GM19468 (cell line): ENCODE data around the gene KLHDC4.
"Not testable (repeated sequence)": the region's sequence is repeated elsewhere in the genome, so short reads cannot be mapped to it uniquely, and the experiment has no call there.

Source experiments
- ATAC-seq: cut with Tn5 transposase; IDR thresholded peaks from one replicate; pipeline ENCODE4 v1.9.1; 2021; ENCODE audit warnings: mild to moderate bottlenecking, moderate library complexity, moderate number of reproducible peaks; ENCODE audit not compliant: unreplicated experiment; ENCODE audit errors: extremely low read depth

KLHDC4 gene

DNA sequence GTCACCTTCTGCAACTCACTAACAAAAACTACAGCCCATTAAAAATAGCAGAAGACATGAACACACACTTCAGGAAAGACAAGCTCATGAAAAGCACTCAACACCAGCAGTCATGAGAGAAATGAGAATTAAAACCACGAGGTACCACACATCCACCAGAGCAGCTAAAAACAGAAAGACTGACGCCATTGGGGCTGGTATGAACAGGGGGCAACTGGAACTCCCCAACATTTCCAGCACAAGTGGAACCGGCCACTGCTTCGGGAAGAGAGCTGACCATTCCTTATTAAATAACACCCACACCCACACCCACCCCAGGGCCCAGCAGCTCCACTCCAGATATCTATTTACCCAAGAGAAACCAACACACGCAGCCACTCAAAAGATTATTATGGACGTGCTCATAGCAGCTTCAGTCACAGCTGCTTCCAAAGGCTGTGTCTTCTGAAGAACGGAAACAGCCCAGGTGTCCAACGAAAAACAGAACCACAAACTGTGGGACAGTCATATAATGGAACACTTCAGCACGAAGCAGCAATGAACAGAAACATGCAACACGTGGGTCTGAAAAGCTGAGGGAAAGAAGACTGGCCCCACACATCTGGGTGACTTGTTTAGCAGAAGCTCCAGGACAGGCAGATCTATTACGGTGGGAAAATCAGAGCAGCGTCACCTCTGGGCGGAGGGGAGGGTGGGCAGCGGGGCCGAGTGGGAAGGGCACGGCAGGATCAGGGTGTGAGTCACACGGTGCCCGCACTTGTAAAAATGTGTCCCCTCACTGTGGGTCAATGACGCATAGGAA lies 41.1 kb downstream of the KLHDC4 start:
- no peak for ATAC-seq

DNA sequence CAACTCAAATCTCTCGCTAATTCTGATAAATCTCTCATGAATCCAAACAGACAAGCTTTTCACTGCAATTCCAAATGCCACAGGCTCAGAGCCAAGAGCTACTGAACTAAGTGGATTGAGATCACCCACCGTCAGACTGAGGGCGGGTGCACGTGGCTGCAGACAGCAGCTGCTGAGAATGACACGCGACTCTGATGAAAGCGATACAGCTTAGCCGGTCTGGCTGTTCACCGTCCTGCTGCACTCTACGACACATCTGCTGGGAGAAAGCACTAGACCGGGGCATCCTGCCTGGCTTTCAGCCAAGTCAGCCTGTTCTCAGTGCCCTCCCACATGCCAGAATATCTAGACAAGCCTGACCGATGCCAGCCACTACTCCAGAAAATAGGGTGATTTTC lies 42.6 kb downstream of the KLHDC4 start:
- peak; percentile 40 for ATAC-seq

DNA sequence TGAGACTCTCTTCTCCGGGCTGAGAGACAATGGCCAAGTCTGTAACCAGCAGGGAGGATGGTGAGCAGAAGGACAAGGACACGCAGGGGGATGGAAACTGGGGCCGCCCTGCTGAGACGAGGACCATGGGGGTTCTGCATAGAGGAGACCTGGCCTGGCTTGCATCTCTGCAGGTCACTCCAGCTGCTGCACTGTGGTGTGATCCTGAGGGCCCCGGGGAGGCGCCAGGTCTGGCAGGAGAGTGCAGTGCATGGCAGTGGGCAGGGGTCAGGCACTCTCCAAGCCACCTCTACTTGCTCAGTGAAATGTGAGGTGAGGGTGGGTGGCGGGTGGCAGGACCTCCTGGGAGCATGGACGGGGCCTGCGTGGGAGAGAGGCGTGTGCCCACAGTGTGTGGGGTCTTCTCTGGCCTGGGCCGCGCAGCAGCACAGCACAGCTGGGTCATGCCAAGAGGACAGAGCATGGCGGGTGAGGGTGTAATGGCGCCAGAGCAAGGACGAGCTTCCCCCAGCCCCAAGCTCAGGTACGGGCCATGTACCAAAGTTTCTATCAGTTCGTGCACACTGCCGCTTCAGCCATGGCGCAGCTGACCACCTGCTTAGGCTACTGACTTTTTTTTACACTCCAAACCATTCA lies 43.1 kb downstream of the KLHDC4 start:
- no peak for ATAC-seq

DNA sequence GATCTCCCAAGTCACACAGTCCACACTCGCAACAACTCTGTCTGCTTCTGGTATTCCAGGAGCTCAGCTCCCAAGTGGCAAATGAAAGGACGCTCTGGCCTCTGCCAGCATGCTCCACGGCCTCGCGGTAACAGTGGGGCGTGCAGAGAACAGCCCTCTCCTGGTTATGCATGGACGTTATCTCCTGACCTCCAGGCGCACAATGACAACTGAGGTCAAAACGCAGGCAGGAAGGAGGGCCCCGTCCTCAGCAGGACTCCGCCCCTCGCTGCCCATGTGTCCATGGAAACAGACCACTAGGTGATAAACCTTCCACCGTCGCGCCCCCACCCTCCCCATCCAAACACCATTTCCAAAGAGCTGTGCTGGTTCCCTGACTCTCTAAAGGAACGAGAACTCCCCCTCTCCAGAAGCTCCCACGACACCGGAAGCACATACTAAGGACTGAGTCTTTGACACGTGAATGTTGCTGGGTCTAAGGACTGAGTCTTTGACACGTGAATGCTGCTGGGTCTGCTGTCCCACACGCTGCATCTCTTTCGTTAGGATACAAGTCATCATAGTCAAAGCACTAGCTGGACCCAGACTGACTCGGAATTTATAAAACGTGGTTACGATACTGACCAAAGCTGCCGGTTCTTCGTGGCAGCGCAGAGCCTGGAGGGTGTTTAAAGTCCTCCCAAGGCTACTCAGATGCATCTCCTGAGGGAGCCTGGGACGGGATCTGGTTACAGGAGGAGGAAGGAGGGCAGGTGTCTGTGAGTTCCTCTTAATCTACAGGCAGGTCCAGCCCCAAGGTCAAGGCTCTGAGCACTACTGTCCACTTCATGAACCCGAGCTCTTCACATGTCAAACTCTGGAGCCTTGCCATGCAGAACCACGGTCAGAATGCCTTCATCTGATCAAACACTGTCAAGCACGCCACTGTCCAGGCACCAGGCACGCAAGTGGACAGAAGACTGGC lies 43.9 kb downstream of the KLHDC4 start:
- no peak for ATAC-seq

DNA sequence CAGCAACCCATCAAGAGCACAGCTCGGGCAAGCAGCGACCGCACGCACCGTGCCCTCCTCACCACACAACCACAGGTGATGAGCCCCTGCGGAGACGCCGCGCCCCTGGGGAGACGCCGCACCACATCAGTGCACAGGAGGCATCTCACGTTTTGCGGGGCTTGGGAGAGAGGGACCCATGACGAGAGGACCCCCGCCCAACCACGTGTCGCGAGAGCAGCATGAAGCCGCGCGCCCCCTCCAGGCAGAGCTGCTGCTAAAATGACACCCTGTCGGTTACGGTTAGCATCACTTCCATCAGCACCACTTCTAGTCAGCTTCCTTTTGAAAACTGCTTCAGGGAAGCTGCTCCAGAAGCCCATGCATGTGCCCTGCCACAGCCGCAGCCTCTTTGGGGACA lies 45.3 kb downstream of the KLHDC4 start:
- no peak for ATAC-seq

DNA sequence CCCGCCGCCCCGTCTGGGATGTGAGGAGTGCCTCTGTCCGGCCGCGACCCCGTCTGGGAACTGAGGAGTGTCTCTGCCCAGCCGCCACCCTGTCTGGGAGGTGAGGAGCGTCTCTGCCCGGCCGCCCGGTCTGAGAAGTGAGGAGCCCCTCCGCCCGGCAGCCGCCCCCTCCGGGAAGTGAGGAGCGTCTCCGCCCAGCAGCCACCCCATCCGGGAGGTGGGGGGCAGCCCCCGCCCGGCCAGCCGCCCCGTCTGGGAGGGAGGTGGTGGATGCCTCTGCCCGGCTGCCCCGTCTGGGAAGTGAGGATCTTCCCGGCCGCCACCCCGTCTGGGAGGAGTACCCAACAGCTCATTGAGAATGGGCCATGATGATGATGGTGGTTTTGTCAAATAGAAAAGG lies 47.0 kb downstream of the KLHDC4 start:
- not testable (repeated sequence) for ATAC-seq

DNA sequence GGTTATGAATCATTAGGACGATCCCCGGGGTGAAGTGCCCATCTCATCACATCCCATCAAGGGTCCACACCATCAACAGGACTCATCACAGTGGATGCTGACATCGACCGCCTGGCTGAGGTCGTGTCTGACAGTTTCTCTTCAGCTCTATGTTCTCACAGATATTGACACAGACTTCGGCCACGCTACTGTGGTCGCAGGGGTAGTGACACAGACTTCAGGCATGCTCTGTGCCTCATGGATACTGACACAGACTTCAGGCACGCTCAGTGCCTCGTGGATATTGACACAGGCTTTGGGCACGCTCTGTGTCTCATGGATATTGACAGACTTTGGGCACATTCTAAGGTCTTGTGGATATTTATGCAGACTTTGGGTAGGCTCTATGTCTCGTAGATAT lies 50.1 kb downstream of the KLHDC4 start:
- ATAC-seq: no peak

DNA sequence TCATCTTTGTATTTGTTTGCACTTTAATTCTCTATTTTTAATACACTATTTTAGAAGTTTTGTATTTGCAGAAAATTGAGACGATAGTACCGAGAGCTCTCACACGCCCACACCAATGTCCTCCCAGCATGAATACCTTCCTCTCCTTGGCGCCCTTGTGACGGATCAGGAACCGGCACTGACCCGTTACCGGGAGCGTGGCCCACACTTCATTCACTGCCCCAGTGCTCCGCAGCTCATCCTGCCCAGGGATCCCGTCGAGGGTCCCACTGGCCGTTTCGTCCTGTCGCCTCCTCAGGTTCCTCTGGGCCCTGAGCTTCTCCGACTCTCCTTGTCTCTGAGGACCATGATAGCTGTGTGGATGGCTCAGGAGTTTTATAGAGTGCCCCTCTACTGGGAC lies 50.6 kb downstream of the KLHDC4 start:
- ATAC-seq: no peak

DNA sequence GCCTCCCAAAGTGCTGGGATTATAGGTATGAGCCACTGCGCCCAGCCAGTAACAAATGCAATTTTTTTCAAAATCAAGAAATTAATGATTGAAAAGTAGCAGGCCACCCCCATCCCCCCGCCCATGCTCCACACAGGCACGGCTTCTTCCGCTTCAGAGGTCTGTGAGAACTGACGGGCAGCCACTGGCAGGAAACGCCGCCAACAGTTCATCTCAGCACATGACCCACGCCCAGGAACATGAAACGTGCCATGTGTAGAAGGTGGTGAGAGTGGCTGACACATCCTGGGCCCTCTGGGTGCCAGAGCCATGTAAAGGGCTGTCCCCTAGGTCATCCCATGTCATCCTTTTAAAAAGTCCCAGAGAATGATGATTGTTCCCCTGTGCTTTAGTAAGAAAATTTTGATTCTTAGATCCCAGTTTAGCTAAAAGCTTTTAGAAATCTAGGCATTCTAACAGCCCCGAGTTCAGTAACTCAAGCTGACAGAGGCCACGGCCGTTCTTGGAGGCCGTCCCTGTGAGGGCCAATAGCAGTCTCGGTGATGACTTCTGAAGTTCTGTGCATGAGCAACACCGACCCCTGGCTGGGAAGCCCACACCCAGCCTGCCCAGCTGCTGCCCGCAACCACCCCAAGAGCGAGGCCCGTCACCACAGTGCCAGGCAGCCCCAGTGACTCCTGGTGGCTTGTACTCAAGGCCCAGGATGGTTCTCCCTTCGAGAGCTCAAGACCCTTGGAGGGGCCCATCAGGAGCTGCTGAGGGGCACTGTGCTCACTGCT lies 52.1 kb downstream of the KLHDC4 start:
- ATAC-seq: no peak

DNA sequence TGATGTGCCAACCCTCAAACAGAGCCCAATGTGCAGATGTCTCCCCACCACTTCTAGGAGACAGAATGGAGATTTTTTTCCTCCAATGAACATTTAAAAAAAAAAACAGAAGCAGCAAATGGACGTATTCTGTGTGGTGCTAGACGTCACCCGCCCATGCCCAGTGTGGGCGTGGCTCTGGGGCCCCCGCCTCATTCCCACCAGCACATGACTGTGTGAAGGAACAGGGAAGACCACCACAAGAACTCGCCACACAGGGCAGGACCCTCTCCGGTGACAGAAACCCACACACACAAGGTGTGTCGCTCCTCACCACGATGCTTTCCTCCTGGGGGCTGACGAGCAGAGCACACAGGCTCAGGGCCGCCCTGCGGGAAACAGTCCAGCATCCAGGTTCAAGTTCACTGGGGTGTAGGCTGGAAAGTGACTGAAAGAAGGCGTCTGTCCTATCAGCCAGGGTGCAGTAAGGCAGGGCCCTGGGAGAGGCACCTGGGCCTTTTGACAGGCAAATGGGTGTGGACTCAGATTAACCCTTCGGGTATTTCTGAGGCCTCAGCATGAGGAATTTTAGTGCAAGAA lies 53.5 kb downstream of the KLHDC4 start:
- ATAC-seq: no peak

DNA sequence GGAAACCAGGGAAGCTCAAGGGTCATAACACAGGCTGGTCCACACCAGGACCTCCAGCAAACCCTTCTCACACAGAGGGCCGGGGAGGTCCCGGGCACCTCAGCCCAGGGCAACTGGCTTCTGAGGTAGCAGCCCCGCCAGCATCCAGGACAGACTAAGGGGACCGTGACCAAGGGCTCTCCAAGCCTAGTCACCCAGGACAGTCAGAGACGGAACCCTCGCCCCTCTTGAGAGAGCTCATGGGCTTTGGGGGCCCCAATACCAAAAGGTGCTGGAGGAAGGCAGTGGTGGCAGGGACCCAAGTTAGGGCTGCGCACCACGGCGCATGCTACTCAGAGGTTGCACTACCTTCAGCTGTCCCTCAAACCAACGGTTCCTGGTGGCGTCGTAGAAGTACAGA lies 54.9 kb downstream of the KLHDC4 start:
- ATAC-seq: no peak

DNA sequence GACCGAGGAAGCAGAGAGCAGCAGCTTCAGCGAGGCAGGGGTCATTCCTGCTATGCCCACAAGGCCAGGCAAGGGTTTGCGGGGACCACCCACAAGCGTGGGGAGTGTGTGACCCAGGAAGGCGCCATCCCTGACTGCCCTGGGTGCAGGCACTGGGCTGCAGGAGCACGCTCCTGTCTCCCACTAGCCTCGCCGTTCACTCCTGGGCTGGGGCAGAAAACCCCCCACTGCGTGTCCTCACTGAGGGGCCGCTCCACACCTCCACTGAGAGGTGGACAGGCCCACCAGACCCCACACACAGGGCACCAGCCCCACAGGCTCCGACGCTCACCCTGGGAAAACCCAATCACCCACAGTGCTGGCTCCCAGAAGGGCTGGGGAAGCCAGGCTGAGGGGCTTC lies 56.1 kb downstream of the KLHDC4 start:
- no peak for ATAC-seq

DNA sequence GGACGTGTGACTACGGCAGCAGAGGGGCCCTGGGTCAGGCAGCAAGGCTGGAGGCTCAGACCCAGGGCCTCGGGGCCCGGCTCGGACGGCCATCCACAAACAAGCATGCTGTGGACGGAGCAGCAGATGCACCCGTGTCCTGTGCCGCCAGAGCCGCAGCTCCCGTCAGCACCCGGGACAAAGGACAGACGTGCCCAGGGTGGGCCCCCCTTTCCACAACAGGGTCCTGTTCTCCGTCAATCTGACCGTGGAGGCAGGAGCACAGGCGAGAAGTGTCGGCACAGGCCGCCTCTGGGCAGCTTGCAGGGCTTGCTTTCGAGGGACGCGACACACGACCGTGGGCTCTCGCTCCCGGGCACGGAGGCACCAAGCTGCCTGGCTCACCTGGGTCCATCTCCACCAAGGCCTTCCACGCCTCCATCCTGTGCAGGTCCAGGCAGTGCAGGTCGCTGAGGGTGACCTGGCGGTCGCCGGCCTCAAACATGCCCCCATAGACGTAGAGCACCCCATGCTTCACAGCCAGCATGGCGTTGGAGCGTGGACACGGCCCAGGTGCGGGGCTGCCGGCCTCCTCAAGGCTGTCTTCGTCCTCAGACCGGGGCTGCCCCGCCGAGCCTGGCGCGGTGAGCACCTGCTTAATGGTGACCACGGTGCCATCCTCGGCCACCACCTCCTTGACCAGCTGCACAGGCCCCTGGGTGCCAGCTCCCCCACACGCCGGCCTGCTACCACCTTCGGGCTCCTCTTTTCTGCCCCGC lies 56.7 kb downstream of the KLHDC4 start:
- no peak for ATAC-seq

DNA sequence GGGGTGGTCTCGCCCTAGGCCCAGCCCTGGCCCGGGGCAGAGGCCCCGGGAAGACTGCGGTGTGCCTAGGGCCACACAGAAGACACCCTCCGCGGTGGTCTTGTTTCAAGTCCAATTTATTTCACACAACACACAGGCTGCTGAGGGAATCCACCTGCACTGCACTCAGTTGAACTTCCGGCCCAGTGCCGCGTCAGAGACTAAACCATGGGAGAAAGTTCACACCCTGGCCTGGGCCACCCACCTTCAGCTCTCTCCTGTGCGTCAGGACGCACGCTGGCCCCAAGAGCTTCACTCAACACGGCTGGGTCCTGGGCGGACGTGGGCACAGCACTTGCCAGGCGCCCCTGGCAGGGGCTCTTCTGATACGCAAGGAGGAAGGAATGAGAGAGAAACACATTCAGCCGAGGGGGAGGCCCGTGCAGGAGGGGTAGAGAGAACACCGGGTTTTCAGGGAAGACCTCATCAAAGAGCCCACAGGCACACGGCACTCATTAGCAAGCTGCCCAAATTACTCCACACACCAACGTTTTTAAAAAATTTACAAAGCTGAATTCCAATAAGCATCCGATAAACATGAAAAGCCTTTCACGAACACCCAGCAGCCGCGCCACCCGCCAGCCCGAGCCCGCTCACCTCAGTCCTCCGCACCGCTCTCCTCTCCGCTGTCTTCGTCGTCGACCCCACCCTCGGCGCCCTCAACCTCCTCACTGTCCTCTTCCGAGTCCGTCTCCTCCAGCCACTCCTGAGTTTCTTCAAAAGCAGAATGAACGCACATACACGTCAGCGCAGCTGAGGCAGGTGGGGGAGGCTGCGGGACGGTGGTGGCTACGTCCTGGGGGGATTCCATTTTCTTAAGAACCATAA lies 57.8 kb downstream of the KLHDC4 start:
- no peak for ATAC-seq

DNA sequence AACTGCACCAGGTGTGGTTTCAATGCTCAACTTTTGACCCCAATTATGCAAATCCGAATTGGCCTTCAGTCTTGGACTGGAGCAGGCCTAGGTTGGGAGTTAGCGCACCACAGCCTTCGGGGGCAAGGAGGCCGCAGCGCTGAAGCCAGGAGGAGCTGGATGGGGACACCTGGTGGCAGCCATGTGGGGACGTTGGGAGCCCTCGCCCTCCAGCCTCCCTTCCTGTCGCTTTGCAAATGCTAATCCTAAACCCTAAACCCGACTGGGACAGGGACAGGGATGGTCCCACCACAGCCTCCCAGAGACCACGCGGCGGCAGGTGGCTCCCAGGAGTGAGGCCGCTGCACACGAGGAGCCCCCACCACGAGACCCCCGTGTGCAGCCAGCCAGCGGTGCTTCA lies 58.7 kb downstream of the KLHDC4 start:
- ATAC-seq: no peak

DNA sequence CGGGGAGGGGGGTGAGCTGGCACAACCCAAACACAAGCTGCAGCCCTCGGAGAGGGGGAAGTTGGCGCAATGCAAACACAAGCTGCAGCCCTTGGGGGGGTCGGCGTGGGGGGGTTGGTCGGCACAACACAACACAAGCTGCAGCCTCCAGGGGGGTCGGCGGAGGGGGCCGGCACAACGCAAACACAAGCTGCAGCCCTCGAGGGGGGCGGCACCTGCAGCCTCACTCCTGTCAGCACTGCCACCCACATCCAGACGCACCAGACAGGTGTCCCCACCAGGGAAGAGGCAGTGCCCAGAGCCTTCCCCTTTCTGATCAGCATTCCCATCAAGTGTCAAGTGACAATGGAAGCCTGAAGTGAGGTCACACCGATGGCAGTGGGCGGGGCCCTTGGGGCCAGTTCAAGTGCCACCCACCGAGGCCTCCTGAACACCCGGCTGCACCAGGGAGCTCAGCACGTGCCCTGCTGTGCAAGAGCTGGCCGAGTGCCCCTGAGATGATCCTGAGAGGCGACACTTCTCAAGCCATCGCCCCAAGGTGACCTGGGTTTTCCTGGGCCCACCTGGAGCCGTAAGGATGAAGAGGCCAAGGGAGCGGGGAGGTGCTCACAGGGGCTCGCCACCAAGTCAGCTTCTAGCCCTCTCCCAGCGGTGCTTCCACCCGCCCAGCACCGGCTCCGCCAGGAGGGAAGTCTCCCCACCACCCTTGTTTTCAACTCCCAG lies 59.3 kb downstream of the KLHDC4 start:
- no peak for ATAC-seq

DNA sequence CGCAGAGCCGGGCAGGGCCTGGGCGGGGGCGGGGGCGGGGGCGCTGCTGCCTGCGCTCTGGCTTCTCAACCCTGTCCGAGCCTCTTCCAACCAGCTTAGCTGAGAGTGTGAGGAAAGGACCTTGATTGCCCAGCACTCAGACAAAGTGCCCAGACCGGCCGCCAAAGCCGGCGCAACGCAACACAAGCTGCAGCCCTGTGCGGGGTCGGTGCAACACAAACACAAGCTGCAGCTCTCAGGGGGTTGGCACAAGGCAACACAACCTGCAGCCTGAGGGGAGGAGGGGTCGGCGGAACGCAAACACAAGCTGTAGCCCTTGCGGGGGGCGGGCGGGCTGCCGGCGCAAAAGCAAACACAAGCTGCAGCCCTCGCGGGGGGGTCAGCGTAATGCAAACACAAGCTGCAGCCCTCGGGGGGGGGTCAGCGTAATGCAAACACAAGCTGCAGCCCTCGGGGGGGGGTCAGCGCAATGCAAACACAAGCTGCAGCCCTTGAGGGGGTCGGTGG lies 60.0 kb downstream of the KLHDC4 start:
- ATAC-seq: no peak
